DMS79 (cell line): ENCODE results near the gene ATP6V0B.

Experiments
- DNase-seq: peaks from one replicate; lab custom pipeline; 2025; lab: John Stamatoyannopoulos, UW

ATP6V0B gene

DNA sequence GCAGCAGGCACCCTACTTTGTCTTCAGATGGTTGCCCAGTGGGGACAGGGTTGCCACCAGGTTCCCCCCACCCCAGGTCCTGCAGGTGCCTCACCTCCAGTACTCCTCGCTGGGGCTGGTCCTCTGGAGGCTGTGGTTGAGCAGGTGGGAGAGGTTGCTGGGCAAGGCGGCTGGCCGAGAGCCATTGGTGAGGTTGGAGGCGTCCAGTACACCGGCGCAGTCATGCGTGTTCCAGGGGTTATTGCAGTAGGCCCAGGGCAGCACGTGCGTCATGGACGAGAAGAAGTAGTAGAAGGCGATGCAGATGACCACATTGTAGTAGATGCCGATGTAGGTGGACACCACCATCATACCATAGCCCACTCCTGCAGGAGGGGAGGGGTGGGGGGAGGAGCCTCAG is 33.5 kb downstream of the ATP6V0B start:
- DNase-seq, result no peak

DNA sequence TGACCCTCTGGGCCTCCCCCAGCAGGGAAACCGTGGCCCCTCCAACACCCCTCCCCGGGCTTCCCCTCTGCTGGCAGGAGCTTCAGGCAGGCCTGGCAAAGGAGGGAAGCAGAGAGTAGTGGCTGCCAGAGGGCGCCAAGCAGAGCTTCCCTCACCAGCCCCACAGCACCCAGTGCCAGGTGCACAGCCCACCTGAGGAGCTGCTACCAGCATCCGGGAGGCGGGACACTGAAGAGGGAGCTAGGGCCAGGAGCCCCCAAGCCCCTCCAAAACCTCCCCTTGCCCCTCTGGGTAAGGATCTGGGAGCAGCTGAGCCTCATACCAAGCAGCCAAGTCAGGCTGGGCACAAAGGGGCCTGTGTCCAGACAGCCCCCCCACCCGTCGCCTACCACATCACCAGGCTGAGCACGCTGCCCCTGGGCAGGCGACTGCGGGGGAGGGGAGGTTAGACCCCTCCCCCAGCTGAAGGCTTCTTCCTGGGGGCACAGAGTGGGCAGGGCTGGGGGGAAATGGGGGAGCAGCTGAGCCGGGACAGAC is 36.2 kb downstream of the ATP6V0B start:
- DNase-seq, result no peak

- DNase-seq, result no peak
Measured at GRCh38 chr1:44012404-44012803, 37.6 kb downstream of the ATP6V0B start.

DNA sequence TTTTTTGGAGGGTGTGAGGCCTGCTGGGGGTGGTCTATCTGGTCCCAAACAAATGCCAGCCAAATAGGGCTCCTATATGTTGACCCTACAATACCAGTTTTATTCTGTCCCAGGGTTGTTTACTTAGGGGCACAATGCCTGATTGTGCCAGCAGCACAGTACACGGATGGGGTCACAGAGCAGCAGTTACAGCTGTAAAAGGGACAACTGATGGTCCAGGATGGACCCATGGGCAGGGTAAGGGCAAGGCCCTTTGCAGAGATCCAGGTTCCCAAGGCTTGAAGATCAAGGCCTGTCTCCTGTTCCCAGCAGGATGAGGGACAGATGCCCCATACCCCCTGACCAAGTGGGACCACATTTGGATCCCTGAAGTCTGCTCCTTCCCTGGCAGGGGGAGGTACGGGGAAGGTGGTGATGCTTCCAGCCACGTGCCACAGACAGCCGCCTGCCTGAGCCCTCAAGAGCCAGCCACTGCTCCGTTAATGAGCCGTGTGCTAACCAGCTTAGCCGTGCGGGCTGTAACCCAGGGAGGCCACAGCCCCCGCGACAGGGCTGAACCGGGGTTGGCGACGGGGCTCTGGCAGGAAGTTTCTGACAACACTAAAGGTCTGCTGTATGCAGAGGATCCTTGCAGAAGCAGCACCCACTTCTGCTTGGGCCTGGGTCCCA is 38.3 kb downstream of the ATP6V0B start:
- DNase-seq, result peak; percentile 4

GRCh38 chr1:44013949-44014348 is 39.2 kb downstream of the ATP6V0B start:
- no peak for DNase-seq

DNA sequence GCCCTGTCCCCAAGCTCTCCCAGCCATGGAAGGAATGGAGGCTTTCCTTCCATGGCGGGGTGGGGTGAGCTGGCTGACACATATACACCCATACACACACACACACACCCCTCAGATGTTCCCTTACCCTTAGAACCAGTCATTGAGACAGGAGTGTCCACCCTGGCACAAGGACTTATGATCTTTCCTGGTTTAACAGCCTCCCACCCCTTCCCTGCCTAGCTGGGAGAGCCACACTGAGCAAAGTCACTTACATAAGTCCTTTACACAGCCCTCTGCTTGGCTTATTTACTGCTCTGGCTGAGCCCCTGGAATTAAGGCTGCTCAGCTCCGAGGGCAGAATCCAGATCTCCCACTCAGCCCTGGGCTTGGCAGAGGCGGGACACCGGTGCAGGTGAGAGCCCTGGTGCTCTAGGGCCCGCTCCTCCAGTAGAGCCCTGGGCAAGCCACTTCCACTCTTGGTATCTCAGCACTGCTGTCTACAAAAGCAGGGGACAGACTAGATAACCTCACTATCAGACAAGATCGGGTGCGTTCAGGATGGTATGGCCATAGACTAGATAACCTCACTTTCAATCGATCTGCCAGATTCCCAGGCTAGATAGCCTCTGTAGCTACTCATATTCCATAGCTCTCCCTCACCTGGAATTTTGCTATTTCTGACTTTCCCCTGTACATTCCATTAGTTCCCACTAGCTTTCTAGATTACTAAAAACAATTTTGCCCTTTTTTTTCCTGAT is 39.8 kb downstream of the ATP6V0B start:
- no peak for DNase-seq

- DNase-seq, result no peak
Measured at GRCh38 chr1:44015206-44015605, 40.4 kb downstream of the ATP6V0B start.

DNA sequence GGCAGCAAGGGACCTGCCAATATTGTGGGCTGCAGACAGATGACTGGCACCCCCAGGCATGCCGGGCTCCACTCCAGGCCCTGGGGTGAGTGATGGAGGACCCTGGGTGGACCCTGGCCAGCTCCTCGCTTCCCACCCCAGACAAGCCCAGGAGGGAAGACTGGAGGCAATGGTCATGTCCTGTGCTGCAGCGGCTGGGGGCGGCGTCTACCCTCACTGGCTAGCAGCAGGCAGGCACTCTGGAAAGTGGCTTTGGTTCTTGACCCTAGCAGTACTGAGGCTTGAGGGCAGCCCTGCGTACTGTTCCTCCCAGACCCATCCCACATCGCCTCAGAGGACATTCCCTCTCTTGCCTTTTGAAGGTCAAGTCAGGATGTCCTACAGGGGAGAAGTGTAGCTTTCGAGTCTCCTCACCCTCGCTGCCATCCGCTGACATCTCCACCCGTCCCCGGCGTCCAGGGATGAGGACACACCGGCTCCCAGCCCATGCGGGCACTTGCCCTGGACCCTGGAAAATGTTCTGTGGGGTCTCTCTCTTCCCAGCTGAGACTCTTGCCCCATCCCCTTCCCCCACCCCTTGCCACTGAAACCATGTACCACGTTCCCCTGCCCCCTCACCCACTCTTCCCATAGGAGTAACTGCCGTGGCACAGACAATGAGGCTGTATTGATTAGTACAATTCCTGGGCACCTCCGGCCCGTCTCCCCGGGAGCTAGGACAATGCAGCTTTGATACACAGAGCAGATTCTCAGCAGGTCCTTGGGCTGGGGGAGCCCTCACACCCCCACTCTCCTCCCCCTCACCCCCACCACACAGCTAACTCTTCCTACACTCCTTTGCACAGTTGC is 41.5 kb downstream of the ATP6V0B start:
- no peak for DNase-seq

- DNase-seq, result no peak
Measured at GRCh38 chr1:44016890-44017400, 42.2 kb downstream of the ATP6V0B start.

DNA sequence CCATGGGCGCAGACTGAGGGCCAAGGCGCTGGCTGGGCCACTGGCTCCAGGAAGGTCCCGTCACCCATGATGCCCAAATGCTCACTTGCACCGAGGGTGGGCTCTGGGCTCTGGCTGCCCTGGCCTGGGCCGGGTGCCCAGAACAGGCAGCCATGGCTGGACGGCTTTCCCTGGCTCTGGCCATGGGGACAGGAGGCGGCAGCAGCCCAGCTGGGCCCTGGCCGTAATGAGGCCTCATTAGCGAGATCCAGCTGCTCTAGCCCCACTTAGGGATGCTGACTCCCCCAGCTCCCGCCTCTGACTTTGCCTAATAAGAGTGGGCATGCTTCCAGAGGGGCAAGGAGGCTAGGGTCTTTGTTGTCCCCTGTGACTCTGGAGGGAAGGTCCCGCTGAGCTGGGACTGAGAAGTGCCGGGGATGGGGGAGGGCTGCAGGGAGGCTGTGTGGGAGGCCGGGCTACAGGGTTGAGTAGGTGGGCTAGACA is 44.7 kb downstream of the ATP6V0B start:
- no peak for DNase-seq

DNA sequence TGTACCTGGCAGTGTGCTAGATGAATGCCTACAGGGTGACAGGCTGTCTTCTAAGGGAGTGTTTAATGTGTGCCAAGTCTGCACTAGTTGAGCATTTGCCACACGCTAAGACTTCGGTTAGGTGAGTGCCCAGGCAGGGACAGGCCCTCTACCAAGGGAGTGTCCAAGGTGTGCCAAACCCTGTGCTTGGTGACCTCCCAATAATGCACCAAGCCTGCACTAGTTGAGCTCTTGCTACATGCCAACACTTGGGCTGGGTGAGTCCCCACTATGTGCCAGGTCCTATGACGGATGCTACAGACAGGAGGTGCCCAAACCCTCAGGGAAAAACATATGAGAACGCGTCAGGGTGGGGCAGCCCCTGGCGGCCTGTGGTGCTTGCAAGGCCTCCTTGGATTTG is 45.7 kb downstream of the ATP6V0B start:
- DNase-seq, result no peak

GRCh38 chr1:44021156-44021555 is 46.4 kb downstream of the ATP6V0B start:
- no peak for DNase-seq

- no peak for DNase-seq
Measured at GRCh38 chr1:44021581-44022321, 47.0 kb downstream of the ATP6V0B start.

DNA sequence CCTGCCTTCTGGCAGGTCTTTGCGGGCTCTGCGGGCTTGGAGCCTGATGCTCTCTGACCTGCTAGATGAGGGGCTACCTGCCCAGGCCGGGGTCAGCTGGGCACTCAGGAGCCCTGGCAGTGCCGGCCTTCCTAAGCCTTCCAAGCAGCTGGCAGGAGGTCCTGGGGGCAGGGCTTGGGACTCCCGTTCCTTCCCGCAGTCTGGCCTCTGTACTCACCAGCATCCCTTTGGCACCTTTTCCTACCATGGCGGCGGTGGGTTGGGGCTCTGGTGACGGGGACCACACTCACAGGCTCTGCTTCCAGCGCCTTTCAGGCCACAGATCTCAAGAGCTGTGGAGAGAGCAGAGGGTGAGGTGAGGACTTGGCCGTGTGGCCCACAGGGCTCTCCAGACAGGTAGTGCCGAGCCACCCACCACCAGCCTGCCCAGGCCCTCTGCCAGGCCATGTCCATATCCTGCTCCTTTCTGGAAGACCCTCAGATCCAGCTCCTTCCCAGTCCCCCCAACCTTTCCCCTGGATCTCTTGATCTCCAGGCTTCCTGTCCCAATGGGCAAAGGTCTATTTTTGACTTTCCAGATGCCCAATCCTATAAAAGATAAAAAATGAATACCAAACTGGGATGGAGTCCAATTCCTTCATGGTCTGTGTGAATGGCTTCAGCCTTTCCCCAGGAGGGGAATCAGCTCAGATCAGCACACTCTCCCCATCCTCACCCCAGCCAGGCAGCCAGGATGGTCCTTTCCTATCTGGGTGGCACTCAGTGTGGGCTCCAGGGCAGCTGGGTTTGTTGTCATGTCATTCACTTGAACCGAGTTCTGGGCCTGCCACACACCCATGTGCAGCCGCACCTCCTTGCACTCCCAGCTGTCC is 49.5 kb downstream of the ATP6V0B start:
- DNase-seq, result no peak

DNA sequence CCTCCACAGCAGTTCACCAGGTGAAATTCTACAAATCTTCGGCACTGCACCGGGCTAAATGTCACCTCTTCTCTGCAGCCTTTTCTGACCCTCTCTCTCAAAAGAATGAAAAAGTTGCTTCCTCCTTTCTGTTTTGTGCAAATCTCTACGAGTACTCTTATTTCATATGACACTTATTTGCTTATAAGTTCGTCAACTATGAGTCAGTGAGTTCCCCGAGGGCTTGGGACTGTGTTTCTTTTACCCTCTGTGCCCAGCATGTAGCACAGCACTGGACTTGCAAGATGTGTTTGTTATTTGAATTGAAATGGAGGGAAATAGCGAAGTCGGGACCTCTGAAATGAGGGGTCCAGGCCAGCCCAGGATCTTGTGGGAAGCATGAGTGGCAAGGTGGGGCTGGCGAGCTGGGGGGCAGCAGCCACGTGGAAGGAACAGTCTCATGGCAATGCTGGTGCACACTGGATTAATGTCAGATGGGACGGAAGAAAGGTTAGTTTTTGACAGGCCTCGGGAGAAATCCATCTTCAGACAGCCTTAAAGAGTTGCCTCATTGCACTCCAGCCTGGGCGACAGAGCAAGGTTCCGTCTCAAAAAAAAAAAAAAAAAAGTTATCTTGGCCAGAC is 50.3 kb downstream of the ATP6V0B start:
- no peak for DNase-seq

DNA sequence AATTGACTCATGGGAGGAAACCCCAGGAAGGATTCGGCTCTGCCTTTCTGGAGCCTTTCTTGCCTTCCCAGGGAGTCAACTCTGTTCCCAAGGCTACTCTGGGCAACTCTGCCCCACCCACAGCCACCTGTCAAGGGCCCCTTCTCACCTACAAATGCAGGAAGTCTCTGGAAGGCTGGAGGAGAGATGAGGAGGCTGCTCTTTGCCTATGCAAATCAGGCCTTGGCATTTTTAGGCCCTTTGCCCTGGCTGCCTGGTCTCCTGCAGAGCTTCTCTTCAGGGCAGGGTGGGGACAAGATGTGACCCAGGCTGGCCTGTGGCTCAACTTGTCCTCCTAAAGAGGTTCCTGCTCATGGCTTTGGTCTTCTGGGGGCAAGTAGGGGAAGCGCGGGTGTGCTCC is 51.1 kb downstream of the ATP6V0B start:
- no peak for DNase-seq

DNA sequence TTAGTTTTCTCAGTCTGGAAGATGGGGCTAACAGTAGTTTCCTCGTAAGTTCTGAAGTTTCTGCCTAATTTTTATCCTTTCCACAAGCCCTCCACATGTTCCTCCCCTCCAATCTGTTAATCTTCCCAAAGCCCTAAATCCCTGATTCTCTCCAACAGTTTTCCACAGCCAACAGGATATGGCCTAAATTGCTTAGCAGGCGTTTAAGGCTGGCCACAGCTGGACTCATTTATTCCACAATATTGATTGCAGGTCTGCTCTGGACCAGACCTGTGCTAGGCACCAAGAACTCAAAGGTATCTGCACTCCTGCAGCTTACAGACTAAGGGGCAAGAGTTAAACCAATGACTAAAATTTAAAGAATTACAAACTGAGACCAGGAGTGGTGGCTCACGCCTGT is 52.6 kb downstream of the ATP6V0B start:
- DNase-seq, result no peak
